Brain microvascular endothelial cell (primary cell): ENCODE measurements around the gene LRP8.

Experiments
- DNase-seq: peaks from one replicate; pipeline ENCODE4 v3.0.0-alpha.2; 2020
- H3K27ac ChIP-seq: fragments of 250-450 bp; sonication (Bioruptor Pico); 2 replicates; pipeline ENCODE4 v1.5.1; 2020; ENCODE audit warnings: mild to moderate bottlenecking, moderate library complexity
- H3K27me3 ChIP-seq: fragments of 250-450 bp; sonication (Bioruptor Pico); replicated peaks from 2 replicates; pipeline ENCODE4 v1.5.1; 2020; ENCODE audit warnings: mild to moderate bottlenecking
- H3K36me3 ChIP-seq: fragments of 250-450 bp; sonication (Bioruptor Pico); replicated peaks from 2 replicates; pipeline ENCODE4 v1.5.1; 2020; ENCODE audit warnings: mild to moderate bottlenecking
- H3K4me3 ChIP-seq: 2 replicates; pipeline ENCODE4 v1.5.1; 2011; ENCODE audit warnings: low read depth, mild to moderate bottlenecking, control low read depth, low read length, moderate library complexity
- in situ Hi-C: cut with HindIII; loops from 2 replicates; pipeline ENCODE4 v1.10.0; 2017; ENCODE audit warnings: low sequenced_read_pairs, low pct_ligation_motif_present
- TF ChIP-seq, protein P1 (sequence below): IDR thresholded peaks from 2 replicates; pipeline ENCODE4 v1.5.1; 2011; ENCODE audit warnings: low read depth, mild to moderate bottlenecking, moderate library complexity, low read length, control low read depth, inconsistent platforms; ENCODE audit errors: missing control alignments

The LRP8 gene

GRCh38 chr1:53324728-53325297, 3.1 kb downstream of the LRP8 start:
- DNase-seq, result no peak
- Histone ChIP-seq H3K27ac (no peak overlapping the region), H3K27me3 (no peaks in the 10 kb centered on the region), H3K36me3 (no peaks in the 10 kb centered on the region), H3K4me3 (no peak overlapping the region)
- in situ Hi-C loops, result no loop called here
- TF ChIP-seq, protein P1, sequence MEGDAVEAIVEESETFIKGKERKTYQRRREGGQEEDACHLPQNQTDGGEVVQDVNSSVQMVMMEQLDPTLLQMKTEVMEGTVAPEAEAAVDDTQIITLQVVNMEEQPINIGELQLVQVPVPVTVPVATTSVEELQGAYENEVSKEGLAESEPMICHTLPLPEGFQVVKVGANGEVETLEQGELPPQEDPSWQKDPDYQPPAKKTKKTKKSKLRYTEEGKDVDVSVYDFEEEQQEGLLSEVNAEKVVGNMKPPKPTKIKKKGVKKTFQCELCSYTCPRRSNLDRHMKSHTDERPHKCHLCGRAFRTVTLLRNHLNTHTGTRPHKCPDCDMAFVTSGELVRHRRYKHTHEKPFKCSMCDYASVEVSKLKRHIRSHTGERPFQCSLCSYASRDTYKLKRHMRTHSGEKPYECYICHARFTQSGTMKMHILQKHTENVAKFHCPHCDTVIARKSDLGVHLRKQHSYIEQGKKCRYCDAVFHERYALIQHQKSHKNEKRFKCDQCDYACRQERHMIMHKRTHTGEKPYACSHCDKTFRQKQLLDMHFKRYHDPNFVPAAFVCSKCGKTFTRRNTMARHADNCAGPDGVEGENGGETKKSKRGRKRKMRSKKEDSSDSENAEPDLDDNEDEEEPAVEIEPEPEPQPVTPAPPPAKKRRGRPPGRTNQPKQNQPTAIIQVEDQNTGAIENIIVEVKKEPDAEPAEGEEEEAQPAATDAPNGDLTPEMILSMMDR, result no peak

DNA sequence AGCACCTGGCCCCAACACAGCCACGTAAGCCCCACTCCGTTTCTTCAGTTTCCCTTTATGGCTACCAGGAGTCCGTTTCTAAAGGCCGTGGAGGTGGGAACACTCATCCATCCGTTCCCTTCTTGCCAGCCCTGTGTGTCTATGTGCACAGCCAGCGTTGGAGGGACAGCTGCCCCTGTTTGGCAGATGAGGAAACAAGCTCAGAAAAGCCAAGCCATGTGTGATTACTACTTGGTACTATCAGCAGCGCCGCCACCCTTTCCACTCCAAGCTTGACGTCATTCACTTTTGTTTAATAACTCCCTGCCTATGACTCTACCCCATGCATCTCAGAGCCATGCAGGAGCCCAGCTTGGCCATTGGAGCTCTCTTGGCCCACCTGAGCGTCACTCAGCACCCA, 3.5 kb downstream of the LRP8 start:
- DNase-seq, result no peak
- TF ChIP-seq, protein P1, result no peak
- no peak overlapping the region for H3K4me3 ChIP-seq
- in situ Hi-C loops, result no loop called here
- no peaks in the 10 kb centered on the region for H3K36me3 ChIP-seq
- H3K27ac ChIP-seq, result no peak overlapping the region
- H3K27me3 ChIP-seq, result no peaks in the 10 kb centered on the region

DNA sequence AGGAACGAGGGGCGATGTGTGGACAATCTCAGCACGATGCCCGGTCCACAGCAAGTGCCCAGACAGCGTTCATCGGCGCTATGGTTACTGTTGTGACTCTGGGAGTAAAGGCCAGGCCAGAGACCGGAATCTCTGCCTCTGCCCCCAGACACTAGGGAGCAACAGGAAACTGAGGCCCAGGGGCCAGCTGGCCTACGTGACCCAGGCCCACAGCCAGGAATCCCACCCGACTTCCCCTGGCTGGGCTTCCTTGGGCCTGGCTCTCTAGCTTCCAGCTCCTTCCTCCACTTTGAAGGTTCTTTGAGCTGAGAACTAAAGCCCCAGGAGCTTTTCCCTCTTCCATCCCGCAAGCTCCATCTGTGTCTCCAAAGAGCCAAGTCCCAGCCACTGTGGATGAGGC, 4.6 kb downstream of the LRP8 start:
- in situ Hi-C loops, result no loop called here
- Histone ChIP-seq H3K36me3 (no peaks in the 10 kb centered on the region), H3K4me3 (no peak overlapping the region), H3K27me3 (no peaks in the 10 kb centered on the region), H3K27ac (no peak overlapping the region)
- no peak for DNase-seq
- TF ChIP-seq, protein P1, result no peak

DNA sequence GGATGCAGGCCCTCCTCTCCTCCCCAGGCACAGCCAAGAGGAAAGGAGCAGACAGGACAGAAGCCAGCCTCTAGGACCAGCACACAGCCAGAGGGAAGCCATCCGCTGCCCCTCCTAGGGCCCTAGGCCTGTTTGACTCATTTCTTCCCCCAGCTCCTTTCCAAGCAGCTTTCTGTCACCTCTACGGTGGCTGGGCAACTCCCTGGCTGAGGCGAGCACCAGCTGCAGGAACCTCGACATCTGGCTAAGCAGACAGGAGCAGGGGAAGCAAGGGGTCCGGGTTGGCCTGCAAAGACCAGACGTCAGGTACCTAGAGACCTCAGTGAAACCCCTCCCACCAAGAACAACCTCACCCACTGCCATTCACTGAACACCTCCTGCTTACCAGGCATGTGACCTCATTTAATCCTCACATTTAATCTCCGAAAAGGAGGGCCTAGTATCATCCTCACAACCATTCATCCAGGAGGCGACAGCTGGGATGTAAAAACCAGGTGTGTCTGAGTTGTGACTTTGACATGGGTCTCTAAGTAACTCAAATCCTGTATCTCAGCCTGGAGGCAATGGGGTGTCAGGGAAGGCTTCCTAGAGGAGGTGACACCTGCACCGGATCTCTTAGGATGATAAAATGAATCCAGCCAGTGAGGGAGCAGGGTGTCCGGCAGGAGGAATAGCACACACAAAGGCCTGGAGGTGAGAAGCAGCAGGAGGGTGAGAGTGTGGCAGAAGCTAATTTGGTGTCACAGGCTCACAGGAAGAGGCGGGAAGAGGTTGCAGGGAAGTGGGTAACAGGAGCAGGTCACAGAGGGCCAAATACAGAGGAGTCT, 5.9 kb downstream of the LRP8 start:
- Histone ChIP-seq H3K4me3 (no peak overlapping the region), H3K27ac (no peak overlapping the region), H3K27me3 (no peaks in the 10 kb centered on the region), H3K36me3 (no peaks in the 10 kb centered on the region)
- TF ChIP-seq, protein P1, result no peak
- no peak for DNase-seq
- in situ Hi-C loops, result no loop called here

DNA sequence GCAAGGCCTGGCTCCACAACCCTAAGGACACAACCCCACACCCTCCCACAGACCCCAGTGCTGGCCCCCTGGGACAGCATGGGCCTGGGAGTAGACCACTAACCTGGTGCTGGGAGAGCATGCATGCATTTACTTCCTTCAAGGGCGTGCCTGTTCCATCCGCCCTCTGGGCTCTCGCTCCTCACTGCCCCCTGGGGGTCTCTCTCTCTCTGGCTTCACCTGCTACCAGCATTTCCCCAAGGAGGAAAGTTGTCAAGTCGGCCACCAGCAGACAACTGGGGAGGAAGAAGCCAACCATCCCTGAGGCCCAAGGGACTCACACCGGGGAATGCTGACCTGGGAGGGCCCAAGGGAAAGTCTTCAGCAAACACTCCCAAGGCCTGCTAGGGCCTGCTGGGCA, 6.5 kb downstream of the LRP8 start:
- TF ChIP-seq, protein P1, result peak; percentile 60
- Histone ChIP-seq H3K36me3 (no peaks in the 10 kb centered on the region), H3K27ac (no peak overlapping the region), H3K27me3 (no peaks in the 10 kb centered on the region), H3K4me3 (no peak overlapping the region)
- in situ Hi-C loops, result no loop called here
- DNase-seq, result no peak
